ENCODE measurements around the gene PSME3IP1.

PSME3IP1 gene

DNA sequence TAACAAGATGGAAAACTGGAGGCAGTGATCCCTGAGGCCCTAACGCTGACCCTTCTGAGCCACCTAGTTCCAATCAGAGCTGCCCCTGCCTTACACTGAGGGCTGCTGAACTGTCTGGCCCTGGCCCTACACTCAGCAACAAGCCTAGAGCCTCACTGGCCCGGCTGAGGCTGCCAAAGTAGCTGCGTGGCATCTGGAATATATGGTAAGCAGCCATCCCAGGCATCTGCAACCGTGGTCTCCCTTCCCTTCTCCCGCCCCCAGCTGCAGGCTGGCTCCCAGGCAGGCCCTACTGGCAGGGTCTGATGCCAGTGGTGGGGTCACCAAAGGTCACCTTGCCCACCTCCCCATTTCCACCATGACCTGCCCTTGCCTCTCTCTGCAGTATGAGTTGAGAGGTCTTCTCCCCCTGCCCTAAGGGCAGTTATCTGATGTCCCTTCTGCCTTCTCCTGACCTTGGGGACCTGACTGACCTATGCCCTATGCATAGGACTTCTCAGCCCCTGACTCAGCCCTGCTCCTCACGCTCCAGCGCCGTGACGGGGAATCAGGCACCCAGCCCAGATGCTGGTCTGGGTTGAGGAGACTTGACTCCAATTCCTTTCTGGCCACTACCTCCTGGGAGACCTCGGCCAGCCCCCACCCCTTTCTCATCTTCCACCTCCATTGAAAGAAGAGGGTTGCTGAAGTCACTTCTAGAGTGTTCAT is 48.1 kb downstream of the PSME3IP1 start:
- H3K9me3 ChIP-seq: no peaks in the 10 kb centered on the region
- 0 out of 2 replicates have a peak, but pooled peaks cover 9% of the 10 kb centered on the region for H3K36me3 ChIP-seq
- H3K4me3 ChIP-seq: no peak overlapping the region
- no peak for TF ChIP-seq Cebpa-rat (IDR thresholded peaks at IDR 0.05)
- peak overlapping the region; percentile 76 for H3K27ac ChIP-seq
- peak overlapping the region; percentile 98 for H3K4me2 ChIP-seq
- H3K4me1 ChIP-seq: peaks cover 100% of the 10 kb centered on the region
- no peaks in the 10 kb centered on the region for H3K27me3 ChIP-seq
- H3K9ac ChIP-seq: 0 out of 2 replicates have a peak overlapping the region, but pooled peaks have one; percentile 22
- H4K20me1 ChIP-seq: no peaks in the 10 kb centered on the region

DNA sequence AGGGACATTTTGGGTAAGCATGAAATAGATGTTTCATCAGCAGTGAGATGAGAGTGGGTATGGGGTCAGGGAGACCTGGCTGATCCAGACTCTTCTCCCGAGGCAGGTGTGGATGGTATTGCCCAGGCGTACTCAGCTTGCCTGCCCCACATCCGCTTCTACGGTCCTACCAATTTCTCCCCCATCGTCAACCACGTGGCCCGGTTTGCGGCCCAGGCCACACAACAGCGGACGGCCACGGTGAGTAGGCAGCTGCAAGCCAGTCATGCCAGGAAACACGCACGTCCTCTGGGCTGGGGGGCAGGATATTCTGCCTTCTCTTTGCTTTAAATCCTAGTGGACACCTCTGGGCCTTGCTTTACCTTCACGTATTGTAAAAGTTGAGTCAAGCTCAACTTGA is 48.8 kb downstream of the PSME3IP1 start:
- Histone ChIP-seq H3K27ac (peak overlapping the region; percentile 76), H3K36me3 (0 out of 2 replicates have a peak, but pooled peaks cover 9% of the 10 kb centered on the region), H3K4me3 (no peak overlapping the region), H3K9ac (0 out of 2 replicates have a peak overlapping the region, but pooled peaks have one; percentile 22), H4K20me1 (no peaks in the 10 kb centered on the region), H3K4me1 (peaks cover 100% of the 10 kb centered on the region), H3K9me3 (no peaks in the 10 kb centered on the region), H3K4me2 (peak overlapping the region; percentile 98), H3K27me3 (no peaks in the 10 kb centered on the region)
- no peak for TF ChIP-seq Cebpa-rat (IDR thresholded peaks at IDR 0.05)

DNA sequence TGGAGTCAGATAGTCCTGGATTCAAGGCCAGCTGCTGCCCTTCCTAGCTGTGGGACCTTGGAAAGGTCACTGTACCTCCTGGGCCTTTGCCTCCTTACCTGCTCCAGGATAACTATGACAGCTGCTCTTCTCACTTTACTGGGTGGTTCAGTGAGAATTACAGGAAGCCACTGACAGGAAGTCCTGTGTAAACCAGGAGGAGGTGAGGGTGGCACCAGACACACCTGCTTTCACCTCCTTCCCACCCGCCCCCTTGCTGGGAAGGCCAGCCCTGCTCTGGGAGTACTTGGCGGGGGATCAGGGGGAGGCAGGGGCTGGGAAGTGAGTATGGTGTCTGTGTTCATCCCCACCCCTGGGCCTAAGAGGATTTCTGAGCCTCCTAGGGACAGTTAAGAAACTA is 50.9 kb downstream of the PSME3IP1 start:
- Histone ChIP-seq H3K4me1 (peaks cover 100% of the 10 kb centered on the region), H3K36me3 (0 out of 2 replicates have a peak, but pooled peaks cover 9% of the 10 kb centered on the region), H3K4me2 (peak overlapping the region; percentile 98), H3K4me3 (no peak overlapping the region), H4K20me1 (no peaks in the 10 kb centered on the region), H3K9ac (peak overlapping the region; percentile 67), H3K9me3 (no peaks in the 10 kb centered on the region), H3K27ac (peak overlapping the region; percentile 76), H3K27me3 (no peaks in the 10 kb centered on the region)
- TF ChIP-seq Cebpa-rat (IDR thresholded peaks at IDR 0.05): no peak

DNA sequence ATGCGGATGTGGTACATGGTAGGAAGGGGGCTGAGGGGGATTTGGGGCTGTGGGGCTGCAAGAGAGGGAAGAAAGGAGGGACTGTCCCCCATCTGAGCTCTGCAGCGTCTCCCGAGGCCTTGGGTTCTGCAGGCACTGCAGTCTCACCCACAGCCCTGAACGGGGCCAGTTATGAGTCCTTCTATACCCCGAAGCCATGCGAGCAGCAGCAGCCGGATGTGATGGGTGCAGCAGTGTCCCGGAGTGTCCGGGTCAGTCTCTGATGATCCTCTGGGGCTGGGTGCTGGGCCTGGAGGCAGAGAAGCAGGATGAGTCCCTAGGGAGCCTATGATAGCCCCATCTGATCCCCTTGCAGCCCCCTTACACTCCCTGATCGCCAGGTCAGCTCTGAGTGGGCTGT is 52.0 kb downstream of the PSME3IP1 start:
- TF ChIP-seq Cebpa-rat (IDR thresholded peaks at IDR 0.05): no peak

DNA sequence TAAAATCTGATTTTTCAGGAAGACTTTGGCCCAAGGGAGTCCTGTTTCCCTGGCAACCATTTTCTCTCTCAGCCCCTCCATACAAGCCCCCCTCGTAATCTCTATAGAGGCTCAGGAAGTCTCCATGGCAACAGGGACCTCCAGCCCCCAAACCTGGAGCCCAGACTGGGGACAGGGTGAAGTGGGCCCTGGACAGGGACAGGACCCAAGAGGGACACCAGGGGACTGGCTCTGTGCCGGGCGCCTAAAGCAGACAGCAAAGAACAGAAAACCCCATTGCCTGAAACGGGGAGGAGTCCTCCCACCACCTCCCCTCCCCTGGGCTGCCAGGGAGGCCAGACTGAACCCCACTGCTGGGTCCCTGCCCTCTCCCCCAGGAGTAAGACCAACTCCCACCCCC is 52.8 kb downstream of the PSME3IP1 start:
- Histone ChIP-seq H3K4me1 (peaks cover 97% of the 10 kb centered on the region), H3K4me2 (peak overlapping the region; percentile 98), H3K4me3 (peak overlapping the region; percentile 51), H4K20me1 (no peaks in the 10 kb centered on the region), H3K36me3 (peaks cover 17% of the 10 kb centered on the region; the same call in 1 of the 2 replicates), H3K9ac (peak overlapping the region; percentile 67), H3K27ac (peak overlapping the region; percentile 76), H3K27me3 (no peaks in the 10 kb centered on the region), H3K9me3 (no peaks in the 10 kb centered on the region)
- TF ChIP-seq Cebpa-rat (IDR thresholded peaks at IDR 0.05): no peak

More for the DNA sequence above, 52.0 kb downstream of the PSME3IP1 start:
- Histone ChIP-seq H3K9me3 (no peaks in the 10 kb centered on the region), H3K9ac (peak overlapping the region; percentile 67), H3K27me3 (no peaks in the 10 kb centered on the region), H3K27ac (peak overlapping the region; percentile 76), H3K4me3 (no peak overlapping the region), H4K20me1 (no peaks in the 10 kb centered on the region), H3K4me2 (peak overlapping the region; percentile 98), H3K4me1 (peaks cover 100% of the 10 kb centered on the region), H3K36me3 (peaks cover 15% of the 10 kb centered on the region; the same call in 1 of the 2 replicates)

DNA sequence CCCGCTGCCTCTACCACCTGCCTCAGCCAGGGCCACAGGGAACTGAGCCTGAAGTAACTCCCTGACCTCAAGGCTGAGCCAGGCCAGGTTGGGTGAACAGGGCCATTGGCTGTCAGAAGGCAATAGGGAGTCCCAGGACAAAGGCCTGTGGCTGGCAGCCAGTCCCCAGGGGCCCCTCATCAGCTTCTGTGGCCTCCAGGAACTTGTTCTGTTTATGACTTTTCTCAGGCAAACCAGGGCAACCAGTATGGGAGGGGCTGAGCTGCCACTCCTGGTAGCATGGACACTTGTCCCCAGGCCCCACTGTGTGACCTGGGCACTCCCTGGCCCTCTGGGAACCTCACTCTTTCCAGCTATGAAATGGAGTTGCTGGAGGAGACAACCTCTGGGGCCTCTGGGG is 53.4 kb downstream of the PSME3IP1 start:
- no peaks in the 10 kb centered on the region for H3K9me3 ChIP-seq
- H3K27me3 ChIP-seq: no peaks in the 10 kb centered on the region
- H4K20me1 ChIP-seq: no peaks in the 10 kb centered on the region
- peak overlapping the region; percentile 98 for H3K4me2 ChIP-seq
- H3K36me3 ChIP-seq: peaks cover 20% of the 10 kb centered on the region; the same call in 1 of the 2 replicates
- peaks cover 97% of the 10 kb centered on the region for H3K4me1 ChIP-seq
- peak overlapping the region; percentile 76 for H3K27ac ChIP-seq
- peak overlapping the region; percentile 51 for H3K4me3 ChIP-seq
- no peak for TF ChIP-seq Cebpa-rat (IDR thresholded peaks at IDR 0.05)
- H3K9ac ChIP-seq: peak overlapping the region; percentile 67; the same call in 1 of the 2 replicates

DNA sequence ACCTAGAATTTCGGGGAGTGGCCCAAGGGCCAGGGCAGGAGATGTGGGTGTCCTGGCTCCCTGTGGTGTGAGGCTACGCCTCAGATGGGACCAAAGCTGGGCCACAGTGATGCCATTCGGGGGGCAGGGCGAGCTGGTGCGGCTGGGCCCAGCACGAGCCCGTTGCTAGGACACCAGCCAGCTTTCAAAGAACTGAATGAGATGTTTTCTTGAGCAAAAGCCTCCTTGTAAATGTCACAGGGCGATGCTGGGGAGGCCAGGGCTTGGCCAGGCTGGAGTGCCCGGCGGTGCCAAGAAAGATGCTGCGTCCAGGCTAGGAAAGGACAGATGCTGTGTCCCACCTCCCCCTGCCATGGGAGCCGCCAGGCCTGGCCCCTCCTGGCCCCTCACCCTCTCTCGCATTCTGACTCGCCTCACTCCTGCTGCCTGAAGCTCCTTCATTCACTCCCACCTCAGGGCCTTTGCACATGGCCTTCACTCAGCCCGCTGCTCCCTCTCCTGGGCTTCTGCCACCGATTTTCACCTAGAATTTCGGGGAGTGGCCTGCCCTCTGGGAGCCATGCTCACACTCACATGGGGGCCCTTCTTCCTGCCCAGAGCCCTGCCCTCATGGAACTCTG is 54.4 kb downstream of the PSME3IP1 start:
- Histone ChIP-seq H3K4me1 (peaks cover 97% of the 10 kb centered on the region), H3K9me3 (no peaks in the 10 kb centered on the region), H4K20me1 (no peaks in the 10 kb centered on the region), H3K4me3 (no peak overlapping the region), H3K36me3 (peaks cover 25% of the 10 kb centered on the region; the same call in 1 of the 2 replicates), H3K4me2 (peak overlapping the region; percentile 98), H3K27me3 (no peaks in the 10 kb centered on the region), H3K27ac (peak overlapping the region; percentile 76), H3K9ac (no peak overlapping the region)
- no peak for TF ChIP-seq Cebpa-rat (IDR thresholded peaks at IDR 0.05)

DNA sequence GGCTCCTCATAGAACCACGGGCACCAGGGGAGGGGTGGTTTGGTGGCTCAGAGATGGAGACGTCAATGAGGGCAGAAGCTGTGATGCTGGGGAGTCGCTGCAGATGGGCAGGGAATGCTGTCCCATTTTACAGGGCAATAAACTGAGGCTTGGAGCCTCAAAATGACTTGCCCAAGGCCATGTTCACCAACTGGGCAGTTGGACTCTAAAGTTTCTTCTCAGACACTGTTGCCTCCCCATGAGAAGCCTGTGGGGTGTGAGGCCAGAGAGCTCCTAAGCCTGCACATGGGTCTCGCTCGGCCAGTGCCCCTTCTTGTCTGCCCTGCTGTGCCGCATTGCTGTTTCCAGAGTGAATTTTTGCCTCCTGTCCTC is 54.9 kb downstream of the PSME3IP1 start:
- peak overlapping the region; percentile 98 for H3K4me2 ChIP-seq
- H4K20me1 ChIP-seq: no peaks in the 10 kb centered on the region
- no peaks in the 10 kb centered on the region for H3K9me3 ChIP-seq
- H3K27me3 ChIP-seq: no peaks in the 10 kb centered on the region
- peak overlapping the region; percentile 76; the same call in 1 of the 2 replicates for H3K27ac ChIP-seq
- no peak for TF ChIP-seq Cebpa-rat (IDR thresholded peaks at IDR 0.05)
- H3K9ac ChIP-seq: no peak overlapping the region
- peaks cover 96% of the 10 kb centered on the region for H3K4me1 ChIP-seq
- H3K36me3 ChIP-seq: peaks cover 30% of the 10 kb centered on the region
- no peak overlapping the region for H3K4me3 ChIP-seq

DNA sequence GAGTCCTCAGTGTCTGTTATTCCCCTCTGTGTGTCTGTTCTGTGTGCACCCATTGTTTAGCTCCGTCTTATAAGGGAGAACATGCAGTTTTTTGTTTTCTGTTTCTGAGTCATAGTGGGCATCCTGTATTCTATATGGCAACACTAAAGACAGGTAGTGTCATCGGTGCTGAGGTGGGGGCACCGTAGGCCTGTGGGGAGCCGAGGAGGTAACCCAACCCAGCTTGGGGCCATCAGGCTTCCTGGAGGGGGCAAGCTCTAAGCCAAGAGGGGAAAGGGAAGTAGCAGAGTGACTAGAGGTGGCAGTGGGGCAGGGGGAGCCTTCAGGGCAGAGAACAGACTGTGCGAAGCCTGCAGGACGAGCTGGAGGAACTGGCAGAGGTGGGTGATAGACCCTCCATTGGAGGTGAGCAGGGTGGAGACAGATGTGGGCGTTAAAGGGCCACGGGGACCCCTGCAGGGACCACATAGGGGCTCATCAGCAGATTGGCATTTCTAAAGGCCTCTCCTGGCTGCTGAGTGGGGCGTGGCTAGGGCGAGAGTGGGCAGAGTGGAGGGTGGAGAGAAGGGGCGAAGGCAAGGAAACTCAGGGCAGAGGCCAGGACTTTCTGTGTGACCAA is 57.0 kb downstream of the PSME3IP1 start:
- Histone ChIP-seq H3K27me3 (no peaks in the 10 kb centered on the region), H4K20me1 (no peaks in the 10 kb centered on the region), H3K4me2 (peak overlapping the region; percentile 46), H3K9me3 (no peaks in the 10 kb centered on the region), H3K9ac (no peak overlapping the region), H3K4me3 (no peak overlapping the region), H3K36me3 (peaks cover 44% of the 10 kb centered on the region), H3K27ac (peak overlapping the region; percentile 39), H3K4me1 (peaks cover 82% of the 10 kb centered on the region)
- TF ChIP-seq Cebpa-rat (IDR thresholded peaks at IDR 0.05): no peak

Data from BLaER1 (cell line).